Measurements from ENCODE around the gene BRD7.

The BRD7 gene

DNA sequence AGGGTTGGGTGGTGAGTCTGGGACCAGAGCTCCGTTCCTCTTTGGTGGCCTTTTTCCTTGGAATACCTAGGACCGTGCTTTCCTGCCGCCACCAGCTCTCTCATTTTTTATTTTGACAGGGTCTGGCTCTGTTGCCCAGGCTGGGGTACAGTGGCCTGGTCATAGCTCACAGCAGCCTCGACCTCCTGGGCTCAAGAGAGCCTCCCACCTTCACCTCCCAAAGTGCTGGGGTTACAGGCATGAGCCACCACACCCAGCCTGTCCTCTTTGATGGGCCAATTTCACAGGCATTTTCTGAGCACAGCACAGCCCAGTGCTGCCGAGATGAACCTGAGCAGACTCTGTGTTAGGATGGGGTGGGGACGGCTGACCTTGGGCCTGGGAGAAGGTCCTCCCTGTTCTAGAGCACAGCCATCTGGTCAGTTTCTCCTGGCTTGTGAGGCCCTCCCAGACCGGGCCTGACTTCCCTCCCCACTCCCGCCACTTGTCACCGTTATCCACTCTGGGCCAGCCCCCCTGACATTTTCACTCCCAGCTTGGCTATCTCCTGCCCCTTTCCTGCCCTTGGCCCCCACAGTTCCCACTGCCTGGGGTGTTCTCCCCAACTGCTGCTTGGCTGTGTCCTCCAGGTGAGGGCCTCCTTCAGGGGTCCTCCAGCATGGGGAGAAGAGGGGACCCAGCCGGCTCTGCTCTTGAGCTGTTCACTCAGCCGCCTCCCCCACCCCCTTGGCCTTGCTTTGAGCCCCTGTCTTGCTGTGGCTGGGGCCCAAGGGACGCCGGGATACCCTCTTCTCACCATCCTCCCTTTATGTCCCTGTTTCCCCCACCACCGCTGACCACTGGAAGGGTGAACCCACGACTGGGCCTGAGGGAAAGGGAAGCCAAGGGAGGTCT, 97.4 kb downstream of the BRD7 start:
- DNase-seq, result no peak

DNA sequence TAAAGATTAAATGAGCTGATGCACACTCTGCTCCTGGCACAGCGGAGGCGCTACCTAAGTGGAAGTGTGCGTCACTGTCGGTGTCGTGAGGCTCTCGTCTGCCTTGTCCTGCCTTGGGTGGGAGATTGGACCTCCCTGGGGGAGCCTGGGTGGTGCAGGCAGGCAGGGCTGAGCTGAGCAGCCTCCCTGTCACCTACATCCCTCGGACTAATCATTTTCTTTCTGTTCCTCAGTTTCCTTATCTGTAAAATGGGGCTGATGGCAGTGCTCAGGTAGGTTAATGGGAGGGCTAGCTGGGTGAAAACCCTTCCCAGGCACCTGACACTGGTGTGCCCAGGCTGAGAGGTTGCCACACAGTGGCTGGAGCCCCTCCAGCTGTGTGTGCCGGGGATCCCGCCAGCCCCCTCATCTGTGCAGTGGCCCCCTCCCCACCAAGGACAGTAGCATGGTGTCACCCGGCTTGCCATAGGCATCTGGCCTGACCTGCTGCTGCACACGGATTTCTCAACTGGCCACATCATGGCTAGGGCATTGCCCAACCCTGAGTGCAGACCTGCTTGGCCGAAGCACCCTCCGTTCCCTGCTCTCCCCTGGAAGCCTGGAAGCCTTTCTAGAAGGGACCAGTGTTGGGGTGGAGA, 98.2 kb downstream of the BRD7 start:
- no peak for DNase-seq

DNA sequence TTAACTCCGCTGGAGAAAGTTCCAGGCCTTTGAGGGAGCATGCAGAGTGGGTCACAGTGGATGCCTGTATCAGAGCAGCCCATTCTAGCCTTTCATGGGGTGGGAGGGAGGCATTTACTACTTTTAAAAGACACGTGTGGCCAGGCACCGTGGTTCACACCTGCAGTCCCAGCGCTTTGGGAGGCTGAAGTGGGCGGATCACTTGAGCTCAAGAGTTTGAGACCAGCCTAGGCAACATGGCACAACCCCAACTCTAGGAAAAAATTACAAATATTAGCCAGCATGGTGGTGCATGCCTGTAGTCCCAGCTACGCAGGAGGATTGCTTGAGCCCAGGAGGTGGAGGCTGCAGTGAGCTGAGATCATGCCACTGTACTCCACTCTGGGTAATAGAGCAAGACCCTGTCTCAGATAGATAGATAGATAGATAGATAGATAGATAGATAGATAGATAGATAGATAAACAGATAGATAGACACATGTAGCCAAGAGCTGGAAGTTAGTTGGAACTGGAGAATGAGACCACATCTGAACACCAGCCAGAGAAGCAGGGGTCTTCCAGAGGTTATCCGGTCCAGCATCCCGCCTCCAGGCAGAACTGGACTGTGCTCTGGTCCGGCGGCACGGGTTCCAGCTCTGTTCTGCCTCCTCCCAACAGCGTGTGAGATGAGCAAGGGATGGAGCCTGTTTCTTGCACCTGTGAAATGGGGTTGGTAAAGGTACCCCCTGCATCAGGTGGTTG, 98.8 kb downstream of the BRD7 start:
- DNase-seq, result no peak

DNA sequence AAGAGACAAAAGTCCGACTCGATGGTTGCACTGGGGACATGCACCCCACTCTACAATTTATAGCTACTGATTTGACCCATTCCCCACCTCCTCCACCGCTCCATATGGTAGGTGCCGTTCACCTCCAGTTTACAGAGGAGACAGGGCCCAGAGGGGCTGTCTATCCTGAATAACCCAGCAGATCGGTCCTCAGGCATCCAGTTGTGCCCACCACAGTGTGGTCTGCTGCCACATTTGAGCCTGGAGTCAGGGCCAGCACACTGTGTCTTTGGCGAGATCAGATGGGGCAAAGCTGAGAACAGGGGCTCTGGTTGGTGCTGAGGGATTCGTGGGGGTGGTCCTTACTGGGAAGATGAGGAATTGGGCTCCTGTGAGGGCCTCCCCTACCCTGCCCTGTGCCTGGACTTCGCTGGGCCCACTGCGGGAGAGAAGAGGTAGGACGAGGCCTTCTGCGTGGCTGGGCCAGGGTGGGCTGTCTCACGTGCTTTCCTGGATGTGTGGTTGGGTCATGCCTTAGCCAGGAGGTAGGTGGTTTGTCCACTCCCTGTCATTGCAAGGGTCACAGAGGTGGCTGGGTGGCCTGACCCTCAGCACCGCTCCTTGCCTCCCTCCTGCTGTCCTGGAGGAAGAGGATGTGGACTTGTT, 99.6 kb downstream of the BRD7 start:
- no peak for DNase-seq

DNA sequence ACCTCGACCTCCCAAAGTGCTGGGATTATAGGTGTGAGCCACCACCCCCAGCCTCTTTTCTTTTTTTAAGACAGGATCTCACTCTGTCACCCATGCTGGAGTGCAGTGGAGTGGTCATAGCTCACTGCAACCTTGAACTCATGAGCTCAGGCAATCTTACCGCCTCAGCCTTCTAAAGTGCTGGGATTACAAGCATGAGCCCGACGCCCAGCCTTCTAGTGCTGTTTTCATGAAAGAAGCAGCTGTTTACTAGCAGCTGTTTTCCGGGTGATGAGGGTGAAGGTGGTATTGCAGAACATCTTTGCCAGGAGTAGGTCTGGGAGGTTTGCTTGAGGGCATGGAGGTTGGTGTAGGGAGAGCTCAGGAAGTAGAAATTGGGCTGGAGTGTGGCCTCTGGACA, 100.4 kb downstream of the BRD7 start:
- no peak for DNase-seq

DNA sequence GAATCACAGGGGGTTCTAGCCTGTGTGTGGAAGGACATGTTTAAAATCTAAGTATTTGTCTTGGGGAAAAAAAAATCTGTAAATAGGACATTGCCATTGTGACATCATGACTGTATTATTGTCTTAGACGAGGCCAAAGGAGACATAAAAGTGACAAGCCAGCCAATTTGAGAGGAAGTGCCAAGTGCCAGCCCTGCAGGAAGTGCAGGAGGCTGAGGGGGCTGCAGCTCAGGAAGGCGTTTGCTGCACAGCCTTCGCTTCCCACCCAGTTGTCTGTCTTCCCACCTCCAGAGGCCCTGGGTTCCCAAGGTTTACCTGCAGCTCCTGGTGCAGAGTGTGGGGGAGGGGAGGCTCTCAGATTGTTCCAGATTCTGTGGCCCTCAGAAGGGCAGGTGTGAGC, 101.1 kb downstream of the BRD7 start:
- no peak for DNase-seq

DNA sequence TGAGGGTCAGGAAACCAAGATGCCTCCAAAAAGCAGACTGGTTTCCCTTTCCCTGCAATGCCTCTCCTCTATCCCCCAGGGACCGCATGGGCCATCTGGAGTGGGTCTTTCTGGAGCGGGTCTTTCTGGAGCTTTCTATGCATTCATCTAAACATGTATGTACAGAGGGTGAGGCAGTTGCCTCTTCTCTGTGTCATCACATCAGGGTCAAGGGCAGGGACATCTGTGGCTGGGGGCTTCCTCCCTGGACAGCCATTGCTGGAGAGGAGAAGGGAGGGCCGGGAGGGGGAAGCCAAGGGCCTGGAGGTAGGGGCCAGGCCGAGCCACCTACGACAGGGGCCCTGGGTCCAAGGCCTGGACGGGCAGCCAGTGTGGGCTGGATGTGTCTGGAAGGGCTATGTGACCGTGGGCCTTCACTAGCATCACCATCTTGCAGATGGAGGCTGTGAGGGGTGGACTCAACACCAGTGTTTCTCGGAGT, 101.6 kb downstream of the BRD7 start:
- no peak for DNase-seq

DNA sequence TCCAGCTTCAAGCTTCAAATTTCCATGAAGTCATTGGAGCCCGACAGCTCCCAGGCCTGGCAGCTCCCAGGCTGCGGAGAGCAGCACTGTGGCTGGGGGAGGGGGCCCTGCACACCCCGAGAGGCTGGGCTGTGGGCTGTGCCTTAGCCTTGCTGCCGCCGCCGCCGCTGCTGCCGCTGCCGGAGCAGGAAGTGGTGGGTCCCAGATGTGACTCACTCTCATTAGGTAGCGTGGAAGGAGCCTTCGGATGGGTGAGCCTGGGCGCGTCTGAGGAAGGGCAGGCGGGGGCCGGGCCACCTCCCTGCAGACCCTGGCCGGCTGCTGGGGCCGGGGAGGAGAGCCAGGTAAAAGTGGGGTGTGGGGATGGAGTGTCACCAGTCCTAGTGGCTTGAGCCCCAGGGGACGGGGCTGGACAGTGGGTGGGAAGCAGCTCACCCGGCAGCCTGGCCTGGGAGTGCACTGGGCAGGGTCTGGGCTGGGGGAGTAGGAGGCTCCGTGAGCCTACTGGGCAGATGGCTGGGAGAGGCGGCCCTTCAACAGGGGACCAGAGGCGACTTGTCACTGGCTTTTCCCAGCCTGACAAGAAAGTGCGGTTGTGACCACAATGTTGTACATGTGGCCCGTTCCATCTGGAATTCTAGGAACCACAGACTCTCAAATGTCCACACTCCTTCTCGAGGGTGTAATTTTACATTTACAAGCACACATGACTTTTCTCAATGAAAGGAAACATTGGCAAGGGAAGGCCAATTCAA, 102.3 kb downstream of the BRD7 start, which contains the start of gene ADCY7:
ADCY7 (plus strand) TSS at position 215 of the 755 bp plus-strand sequence. CDS start 21,629 bp downstream, outside the sequence.
- DNase-seq, result peak; percentile 79
